HG02642 (cell line): ENCODE data around the gene TARBP1.
A peak's percentile ranks its signal among the peaks of the same experiment; 100 is the strongest.
"Not testable (repeated sequence)": the region's sequence is repeated elsewhere in the genome, so short reads cannot be mapped to it uniquely, and the experiment has no call there.

Experiments used
- ATAC-seq: cut with Tn5 transposase; IDR thresholded peaks from one replicate; pipeline ENCODE4 v1.9.1; 2021; ENCODE audit warnings: mild to moderate bottlenecking; ENCODE audit not compliant: unreplicated experiment, poor library complexity

Gene TARBP1

GRCh38 chr1:234478481-234479309 is at the start of gene TARBP1:
Gene TARBP1, minus strand, starts transcription at chr1:234479179. Its CDS starts 76 bp downstream, at chr1:234479103.
- peak; percentile 71 for ATAC-seq

- ATAC-seq: no peak
Measured at GRCh38 chr1:234528074-234528865, 49.3 kb upstream of the TARBP1 start.

GRCh38 chr1:234527346-234527745 is 48.4 kb upstream of the TARBP1 start:
- ATAC-seq: no peak

GRCh38 chr1:234526922-234527321 is 47.9 kb upstream of the TARBP1 start:
- ATAC-seq: no peak

GRCh38 chr1:234525099-234525799 is 46.3 kb upstream of the TARBP1 start:
- ATAC-seq: no peak

GRCh38 chr1:234521836-234522235 is 42.9 kb upstream of the TARBP1 start:
- ATAC-seq: no peak

GRCh38 chr1:234520908-234521817 is 42.2 kb upstream of the TARBP1 start:
- no peak for ATAC-seq

GRCh38 chr1:234519506-234519905 is 40.5 kb upstream of the TARBP1 start:
- no peak for ATAC-seq

GRCh38 chr1:234518876-234519275 is 39.9 kb upstream of the TARBP1 start:
- ATAC-seq: no peak

GRCh38 chr1:234518086-234518485 is 39.1 kb upstream of the TARBP1 start:
- ATAC-seq: not testable (repeated sequence)

- ATAC-seq: no peak
Measured at GRCh38 chr1:234517110-234517802, 38.3 kb upstream of the TARBP1 start.

GRCh38 chr1:234515821-234516241 is 36.9 kb upstream of the TARBP1 start:
- ATAC-seq: no peak

- no peak for ATAC-seq
Measured at GRCh38 chr1:234515411-234515810, 36.4 kb upstream of the TARBP1 start.

GRCh38 chr1:234512451-234512861 is 33.5 kb upstream of the TARBP1 start:
- ATAC-seq: no peak

GRCh38 chr1:234509457-234510328 is 30.7 kb upstream of the TARBP1 start:
- no peak for ATAC-seq

GRCh38 chr1:234507626-234508387 is 28.8 kb upstream of the TARBP1 start:
- ATAC-seq: no peak

GRCh38 chr1:234507089-234507488 is 28.1 kb upstream of the TARBP1 start:
- no peak for ATAC-seq

- ATAC-seq: no peak
Measured at GRCh38 chr1:234505769-234506102, 26.8 kb upstream of the TARBP1 start.
